HG02870 (cell line): ENCODE data around the gene KLC1.

ENCODE experiments used
- ATAC-seq: cut with Tn5 transposase; IDR thresholded peaks from one replicate; pipeline ENCODE4 v1.9.1; 2021; ENCODE audit warnings: mild to moderate bottlenecking, moderate library complexity; ENCODE audit not compliant: unreplicated experiment

KLC1 gene

GRCh38 chr14:103733651-103734050 is 104.6 kb downstream of the KLC1 start:
- ATAC-seq = no peak

DNA sequence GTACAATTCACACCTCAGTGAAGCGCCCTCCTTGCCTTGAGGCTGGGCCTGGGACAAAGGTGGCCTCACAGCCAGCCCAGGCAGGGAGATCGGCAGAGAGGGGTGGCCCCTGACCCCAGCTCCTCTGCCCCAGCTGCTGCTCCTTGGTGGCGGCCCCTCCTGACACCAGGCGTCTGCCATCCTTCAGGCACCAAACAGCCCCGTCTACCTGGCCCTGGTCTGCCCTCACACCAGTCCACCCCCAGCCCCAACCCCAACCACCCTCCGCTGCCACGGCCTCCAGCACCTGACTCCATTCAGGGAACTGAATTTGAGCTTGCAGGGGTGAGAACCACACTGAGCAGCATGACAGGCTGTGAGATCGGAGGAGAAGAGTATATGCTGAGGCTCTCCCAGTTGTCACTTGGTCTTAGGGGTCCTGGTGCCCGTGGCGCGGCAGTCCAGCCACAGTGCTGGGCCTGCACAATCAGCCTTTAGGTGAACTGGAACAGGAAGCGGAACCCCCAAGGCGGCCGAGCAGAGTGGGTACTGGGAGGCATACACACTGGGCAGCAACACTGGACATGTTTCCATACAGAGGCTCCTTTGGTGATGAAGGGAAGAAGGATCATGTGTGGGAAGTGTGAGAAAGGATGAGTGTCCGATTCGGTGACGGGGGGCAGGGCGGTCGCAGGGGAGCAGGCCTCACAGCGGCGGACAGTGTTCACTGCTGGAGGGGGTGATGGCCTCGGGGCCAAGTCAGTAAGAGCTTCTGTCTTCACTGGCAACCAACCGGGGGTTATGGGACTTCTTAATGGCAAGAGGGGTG is 105.3 kb downstream of the KLC1 start:
- no peak for ATAC-seq

DNA sequence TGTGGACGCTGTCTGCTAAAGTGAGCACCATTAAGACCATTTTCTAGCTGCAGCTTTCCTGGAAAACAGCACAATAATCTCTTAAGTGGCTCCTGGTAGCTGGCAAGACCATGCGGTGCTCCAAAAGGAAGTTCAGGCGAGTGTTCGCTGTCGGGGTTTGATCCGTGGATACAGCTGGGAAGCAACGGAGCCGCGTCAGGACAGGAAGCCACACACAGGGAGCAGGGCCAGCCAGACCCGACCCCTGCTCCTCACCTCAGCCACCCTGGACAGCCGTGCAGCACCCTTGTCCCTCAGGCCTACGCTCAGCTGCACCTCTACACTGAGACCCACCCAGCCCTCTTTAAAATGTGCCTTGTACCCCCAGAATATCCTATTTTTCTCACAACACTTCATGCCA is 106.0 kb downstream of the KLC1 start:
- ATAC-seq = no peak

GRCh38 chr14:103735439-103735814 is 106.4 kb downstream of the KLC1 start:
- ATAC-seq = no peak

- ATAC-seq = no peak
Measured at GRCh38 chr14:103735815-103736545, 107.0 kb downstream of the KLC1 start.

DNA sequence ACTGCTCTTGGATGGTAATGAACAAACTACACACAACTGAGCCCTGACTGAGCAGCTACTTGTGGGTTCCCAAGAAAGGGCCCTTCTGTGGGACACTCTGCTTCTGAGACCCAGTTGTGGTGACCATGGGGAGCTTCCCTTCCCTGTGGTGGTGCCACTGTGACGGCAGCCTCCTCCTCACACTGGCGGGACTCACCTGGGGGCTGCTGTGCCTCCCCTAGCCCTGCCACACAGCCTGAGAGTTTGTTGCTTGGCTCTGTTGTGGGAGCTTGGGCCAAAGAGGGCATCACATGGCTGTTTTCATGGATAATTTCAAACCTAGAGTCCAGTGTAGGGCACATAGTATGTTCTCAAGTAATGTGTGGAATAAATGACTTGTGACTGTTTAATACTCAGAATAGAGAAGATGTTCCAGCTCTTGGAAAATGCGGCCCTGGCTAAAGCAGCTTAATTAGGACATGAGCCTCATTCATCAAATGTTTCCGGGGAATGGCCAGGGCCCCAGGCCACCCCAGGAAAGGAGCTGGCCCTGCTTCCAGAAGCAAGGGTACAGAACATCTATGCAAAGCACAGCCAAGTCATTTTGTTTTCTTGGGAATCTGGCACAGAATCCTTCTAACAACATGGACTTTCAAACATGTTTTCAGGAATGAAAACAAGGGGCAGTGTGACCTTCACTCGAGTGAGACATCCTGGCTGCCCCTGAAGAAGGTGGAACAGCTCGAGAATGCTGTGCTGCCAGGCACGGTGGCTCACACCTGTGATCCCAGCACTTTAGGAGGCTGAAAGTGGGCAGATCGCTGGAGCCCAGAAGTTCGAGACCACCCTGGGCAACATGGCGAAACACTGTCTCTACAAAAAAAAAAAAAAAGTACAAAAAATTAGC is 107.8 kb downstream of the KLC1 start:
- no peak for ATAC-seq

DNA sequence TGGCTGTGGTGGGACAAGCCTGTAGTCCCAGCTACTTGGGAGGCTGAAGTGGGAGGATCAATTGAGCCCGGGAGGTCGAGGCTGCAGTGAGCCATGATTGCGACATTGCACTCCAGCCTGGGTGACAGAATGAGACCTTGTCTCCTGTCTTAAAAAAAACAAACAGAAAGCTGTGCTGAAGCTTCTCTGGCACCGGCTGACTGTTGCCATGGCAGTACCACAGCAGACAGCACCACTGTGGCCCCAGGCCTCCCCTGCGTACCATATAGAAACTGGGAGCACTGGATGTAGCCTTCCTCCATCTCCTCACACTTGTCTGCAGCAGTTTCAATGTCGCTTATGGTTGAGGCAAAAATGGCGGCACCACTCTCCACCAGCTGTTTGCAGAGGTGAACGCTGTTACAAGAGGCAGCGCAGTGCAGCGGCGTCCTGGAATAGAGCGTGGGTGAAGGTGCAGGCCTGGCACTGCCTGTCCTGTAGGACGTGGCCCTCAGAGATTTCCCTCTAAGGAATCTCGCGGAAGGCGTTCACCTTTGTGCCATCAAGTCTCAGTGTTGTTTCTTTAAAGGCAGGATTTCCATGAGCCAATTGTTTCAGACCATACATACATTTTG is 108.5 kb downstream of the KLC1 start:
- ATAC-seq = no peak

DNA sequence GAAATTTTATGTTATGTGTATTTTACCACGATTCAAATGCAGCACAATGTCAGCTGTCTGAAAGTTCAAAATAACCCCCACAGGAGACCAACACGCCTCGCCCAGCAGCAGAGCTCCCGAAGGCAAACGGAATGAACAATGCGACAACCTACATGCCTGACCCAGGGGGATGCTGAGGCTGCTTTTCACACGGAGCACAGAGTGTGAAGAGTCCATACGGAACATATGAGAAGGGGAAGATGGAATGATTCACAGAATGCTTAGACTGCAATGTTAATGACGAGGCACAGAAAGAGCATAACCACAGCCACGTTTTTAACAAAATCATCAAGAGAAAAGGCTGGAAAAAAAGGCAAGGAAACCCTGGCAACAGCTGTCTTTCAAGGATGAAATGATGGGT is 109.2 kb downstream of the KLC1 start:
- ATAC-seq = no peak

- ATAC-seq = no peak
Measured at GRCh38 chr14:103738701-103739451, 109.9 kb downstream of the KLC1 start.

- ATAC-seq = no peak
Measured at GRCh38 chr14:103739466-103739792, 110.4 kb downstream of the KLC1 start.

DNA sequence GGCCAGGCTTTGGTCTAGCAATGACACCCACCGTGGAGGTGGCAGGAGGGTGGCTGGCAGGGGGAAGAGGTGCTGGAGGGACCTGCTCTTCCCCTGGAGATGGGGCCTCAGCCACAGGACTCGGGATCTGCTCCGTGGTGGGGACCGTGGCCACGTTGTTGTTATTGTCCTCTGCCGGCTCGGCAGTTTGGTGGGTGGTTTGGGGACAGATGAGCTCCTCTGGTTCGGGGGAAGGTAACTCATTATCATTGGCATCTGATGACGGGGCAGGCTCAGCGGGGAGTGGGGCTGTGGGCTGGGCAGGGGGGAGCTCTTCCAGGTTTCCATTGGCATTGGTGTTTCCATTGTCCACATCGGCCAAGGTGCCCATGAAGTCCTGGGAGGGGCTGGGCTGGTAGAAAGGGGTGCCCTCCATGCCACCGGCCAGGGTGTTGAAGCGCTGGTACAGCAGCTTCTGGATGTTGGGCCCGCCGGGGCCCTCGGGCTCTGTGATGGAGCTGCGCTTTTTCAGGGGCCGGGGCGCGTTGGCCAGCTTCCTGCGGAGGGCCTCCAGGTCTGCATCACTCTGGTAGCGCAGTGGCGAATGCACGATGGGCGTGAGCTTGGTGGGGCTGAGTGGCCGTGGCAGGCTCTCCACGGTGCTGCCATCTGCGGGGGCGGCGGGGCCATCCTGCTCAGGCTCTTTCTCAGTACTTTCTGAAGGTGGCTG is 110.9 kb downstream of the KLC1 start:
- ATAC-seq = no peak

GRCh38 chr14:103740991-103741689 is 112.1 kb downstream of the KLC1 start:
- ATAC-seq = no peak

- no peak for ATAC-seq
Measured at GRCh38 chr14:103741876-103742275, 112.9 kb downstream of the KLC1 start.

DNA sequence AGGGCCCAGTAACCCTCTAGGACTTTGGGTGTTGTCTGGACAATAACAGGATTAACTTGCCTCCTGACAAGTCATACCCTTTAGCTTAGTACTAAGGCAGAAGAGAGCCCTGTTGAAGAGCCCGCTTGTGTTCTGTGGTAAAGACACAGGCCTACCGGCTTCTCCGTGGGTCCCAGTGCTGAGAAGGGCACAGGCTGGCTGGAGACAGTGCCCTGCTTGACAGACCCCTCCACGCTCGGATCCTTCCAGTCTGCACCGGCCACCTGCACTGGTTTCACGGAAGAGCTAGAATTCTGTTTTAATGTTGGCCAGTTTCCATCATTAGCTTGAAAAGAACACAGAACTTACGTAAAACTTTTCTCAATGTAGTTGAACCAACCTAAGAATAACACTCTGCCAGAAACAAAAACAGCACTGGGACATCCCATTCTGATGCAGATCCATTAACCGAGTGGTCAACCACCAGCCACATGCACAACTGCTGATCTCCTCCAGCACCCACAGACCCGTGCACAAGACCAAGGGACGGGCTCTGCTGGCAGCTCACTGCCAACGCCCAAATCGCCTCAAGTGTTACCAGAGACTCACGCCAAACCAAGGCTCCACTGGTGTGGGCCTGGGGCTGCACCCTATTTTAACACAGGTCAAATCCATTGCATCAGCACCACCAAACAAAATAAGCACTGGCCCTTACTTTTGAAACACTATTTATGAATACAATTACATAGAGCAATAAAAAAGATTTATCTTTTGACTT is 113.7 kb downstream of the KLC1 start:
- no peak for ATAC-seq

GRCh38 chr14:103743691-103744090 is 114.7 kb downstream of the KLC1 start:
- ATAC-seq = no peak

GRCh38 chr14:103744621-103745395 is 115.8 kb downstream of the KLC1 start:
- no peak for ATAC-seq

DNA sequence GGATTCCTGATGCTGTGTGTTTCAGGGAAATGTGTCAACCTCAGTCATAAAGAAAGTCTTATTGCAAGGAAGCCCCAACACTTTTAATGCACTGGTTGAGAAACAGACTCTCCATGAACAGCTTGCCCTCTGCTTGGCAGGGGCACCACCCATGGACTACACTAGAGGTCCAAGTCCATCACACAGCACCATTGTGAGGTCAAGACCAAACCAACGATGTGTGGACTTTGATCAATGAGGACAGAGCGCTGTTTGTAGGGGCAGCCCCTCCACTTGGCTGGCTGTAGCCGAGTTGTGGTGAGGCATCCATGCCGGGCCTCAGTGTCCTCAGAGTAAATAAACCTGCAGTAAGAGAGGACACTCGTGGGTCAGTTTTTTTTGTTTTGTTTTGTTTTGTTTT is 116.4 kb downstream of the KLC1 start:
- no peak for ATAC-seq

DNA sequence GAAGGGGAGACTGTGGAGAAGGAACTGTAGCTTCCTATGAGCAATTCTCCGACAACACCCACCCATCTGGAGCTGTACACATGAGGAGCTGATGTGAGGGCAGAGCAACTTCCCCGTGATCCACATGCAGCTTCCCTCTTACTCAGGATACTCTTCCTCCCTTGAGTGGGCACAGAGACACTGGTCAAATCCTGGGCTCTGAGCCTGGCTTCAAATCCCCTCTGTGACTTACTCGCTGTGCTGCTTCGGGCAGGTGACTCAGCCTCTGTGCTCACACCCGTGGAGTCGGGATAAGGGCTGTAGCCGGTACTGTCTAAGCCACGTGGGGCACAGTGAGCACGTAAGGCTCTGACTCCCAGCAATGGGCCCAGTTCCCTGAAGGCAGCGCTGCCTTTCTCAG is 117.7 kb downstream of the KLC1 start:
- ATAC-seq = no peak
